Ovary (tissue), 9 donors: ENCODE results near the gene NRSN2. TPM values are rescaled to one million over a fixed set of nuclear protein-coding genes. Genes with fewer than 3 reads are reported as not detected.

Experiments
- DNase-seq, 5 donors: peaks; one replicate each; pipeline ENCODE4 v3.0.0-alpha.2; 2019 to 2020
- H3K27ac ChIP-seq, 2 donors: fragments of 200-600 bp; one replicate each; pipeline versions ENCODE4 v1.5.1 to v1.8.0; 2019 to 2022
- H3K27me3 ChIP-seq: fragments of 200-600 bp; one replicate; pipeline ENCODE4 v1.8.0; 2022
- H3K36me3 ChIP-seq: fragments of 200-600 bp; sonication (generic); one replicate; pipeline ENCODE4 v1.5.1; 2019
- H3K4me1 ChIP-seq: one replicate; pipeline ENCODE4 v1.8.1; 2013; ENCODE audit warnings: mild to moderate bottlenecking, moderate library complexity; ENCODE audit not compliant: insufficient read depth
- H3K4me3 ChIP-seq: fragments of 200-600 bp; sonication (generic); one replicate; pipeline ENCODE4 v1.5.1; 2017
- H3K9me3 ChIP-seq, 2 donors: fragments of 200-600 bp in 1 of 2; sonication (generic) in 1 of 2; one replicate each; pipeline versions ENCODE4 v1.5.1 to v1.8.1; 2013 to 2019; ENCODE audit warnings: mild to moderate bottlenecking in 1 of 2, moderate library complexity in 1 of 2
- EP300 ChIP-seq: sonication (generic); formaldehyde crosslinking; IDR thresholded peaks from one replicate; pipeline ENCODE4 v1.6.1; 2017; ENCODE audit warnings: antibody characterized with exemption
- POLR2A ChIP-seq: fragments of 450-650 bp; IDR thresholded peaks from one replicate; pipeline ENCODE4 v1.6.1; 2017; ENCODE audit warnings: antibody characterized with exemption, mild to moderate bottlenecking, moderate library complexity
- WGBS, 3 donors: extraction: QIAGEN DNeasy Blood & Tissue Kit in 1 of 3; methylation state at CpG; one replicate each; pipeline versions ENCODE4 v1.1.5 to v1.1.7; 2013 to 2017; 5-methylcytosine and 5-hydroxymethylcytosine counted together
- intact Hi-C, 4 donors: fragments of 100-400 bp; cut with DNase I; formaldehyde crosslinking; loops; one replicate each; pipeline versions ENCODE4 v1.11.0 to v1.15.1; 2022 to 2023
- polyA plus RNA-seq, 2 donors: library from polyadenylated mRNA; stranded (reverse); fragments of 200-250 nt in 1 of 2; fragments of 350-450 nt in 1 of 2; fragmentation: Illumina TruSeq in 1 of 2; extraction: RNeasy Lipid Tissue Mini Kit (QIAGEN cat#74804) in 1 of 2; gene quantifications; one replicate each; pipeline ENCODE4 v1.2.3, GENCODE V29; 2013 to 2014
- total RNA-seq, 7 donors: library from RNA; depleted of rRNA in 2 of 7; stranded (reverse); fragments of >200 nt in 2 of 7; fragmentation: NEBNext Ultra II Directional in 3 of 7; extraction: Animal tissue kit (Norgen Biotek cat#: 25700) in 3 of 7; gene quantifications; one replicate each; pipeline versions ENCODE4 v1.1.0 to v1.2.4, GENCODE V29; 2016 to 2023
- TF ChIP-seq, protein P1 (sequence below), 3 donors: fragments of 450-650 bp in 2 of 3; fragments of 200-600 bp in 1 of 3; IDR thresholded peaks; one replicate each; pipeline versions ENCODE4 v1.5.1 to v1.8.0; 2016 to 2022; ENCODE audit warnings: antibody characterized with exemption in 3 of 3, mild to moderate bottlenecking in 1 of 3
- donor health status: DM: no; HTN: no; CAD: no; lungs with moderate emphysema.
- donor health status: DM: no; HTN: no; CAD: no.
- donor health status: Bipolar disorder and iron deficiency.
- donor health status: DM: yes; HTN: yes; CAD: no.
- donor health status: DM: no; HTN: no; CAD: no.
- donor health status: DM: yes; HTN: yes; CAD: no.

The NRSN2 gene
- total and polyA plus RNA-seq, 9 donors = 20.5 to 77.9 (median 43.2) TPM

DNA sequence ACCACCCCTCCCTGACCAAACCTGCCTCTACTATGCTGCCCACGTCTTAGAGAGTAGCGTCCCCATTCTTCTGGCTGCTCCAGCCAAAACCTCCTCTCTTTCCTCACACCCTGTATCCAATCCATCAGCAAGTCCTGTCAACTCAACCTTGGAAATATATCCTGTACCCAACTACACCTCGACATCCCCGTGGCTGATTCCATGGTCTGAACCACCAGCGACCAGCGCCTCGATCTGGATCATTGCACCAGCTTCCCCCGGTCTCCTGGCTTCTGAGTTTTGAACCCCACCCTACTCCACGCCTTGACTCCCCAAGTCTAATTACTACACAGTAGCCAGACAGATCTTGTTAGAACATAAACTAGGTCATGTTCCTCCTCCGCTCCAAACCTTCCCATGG, 9.8 kb downstream of the NRSN2 start:
- no peak for TF ChIP-seq POLR2A
- TF ChIP-seq EP300 = no peak
- TF ChIP-seq, protein P1, sequence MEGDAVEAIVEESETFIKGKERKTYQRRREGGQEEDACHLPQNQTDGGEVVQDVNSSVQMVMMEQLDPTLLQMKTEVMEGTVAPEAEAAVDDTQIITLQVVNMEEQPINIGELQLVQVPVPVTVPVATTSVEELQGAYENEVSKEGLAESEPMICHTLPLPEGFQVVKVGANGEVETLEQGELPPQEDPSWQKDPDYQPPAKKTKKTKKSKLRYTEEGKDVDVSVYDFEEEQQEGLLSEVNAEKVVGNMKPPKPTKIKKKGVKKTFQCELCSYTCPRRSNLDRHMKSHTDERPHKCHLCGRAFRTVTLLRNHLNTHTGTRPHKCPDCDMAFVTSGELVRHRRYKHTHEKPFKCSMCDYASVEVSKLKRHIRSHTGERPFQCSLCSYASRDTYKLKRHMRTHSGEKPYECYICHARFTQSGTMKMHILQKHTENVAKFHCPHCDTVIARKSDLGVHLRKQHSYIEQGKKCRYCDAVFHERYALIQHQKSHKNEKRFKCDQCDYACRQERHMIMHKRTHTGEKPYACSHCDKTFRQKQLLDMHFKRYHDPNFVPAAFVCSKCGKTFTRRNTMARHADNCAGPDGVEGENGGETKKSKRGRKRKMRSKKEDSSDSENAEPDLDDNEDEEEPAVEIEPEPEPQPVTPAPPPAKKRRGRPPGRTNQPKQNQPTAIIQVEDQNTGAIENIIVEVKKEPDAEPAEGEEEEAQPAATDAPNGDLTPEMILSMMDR (IDR thresholded peaks at IDR 0.05) = no peak
- Histone ChIP-seq H3K27ac (no peak overlapping the region), H3K27me3 (no peaks in the 10 kb centered on the region), H3K4me3 (no peak overlapping the region), H3K9me3 (no peaks in the 10 kb centered on the region), H3K36me3 (no peaks in the 10 kb centered on the region), H3K4me1 (no peaks in the 10 kb centered on the region)
- DNase-seq = no peak
- intact Hi-C loops = loop anchor here in 2 of 4 donors (5.0 to 10.0 kb wide), 3 partner anchors 291 to 386 kb away; no protein-coding TSS in a partner anchor
- 73 to 79% (median 74%) methylated on average over 10 of the region's 10 CpGs for WGBS, 3 donors

DNA sequence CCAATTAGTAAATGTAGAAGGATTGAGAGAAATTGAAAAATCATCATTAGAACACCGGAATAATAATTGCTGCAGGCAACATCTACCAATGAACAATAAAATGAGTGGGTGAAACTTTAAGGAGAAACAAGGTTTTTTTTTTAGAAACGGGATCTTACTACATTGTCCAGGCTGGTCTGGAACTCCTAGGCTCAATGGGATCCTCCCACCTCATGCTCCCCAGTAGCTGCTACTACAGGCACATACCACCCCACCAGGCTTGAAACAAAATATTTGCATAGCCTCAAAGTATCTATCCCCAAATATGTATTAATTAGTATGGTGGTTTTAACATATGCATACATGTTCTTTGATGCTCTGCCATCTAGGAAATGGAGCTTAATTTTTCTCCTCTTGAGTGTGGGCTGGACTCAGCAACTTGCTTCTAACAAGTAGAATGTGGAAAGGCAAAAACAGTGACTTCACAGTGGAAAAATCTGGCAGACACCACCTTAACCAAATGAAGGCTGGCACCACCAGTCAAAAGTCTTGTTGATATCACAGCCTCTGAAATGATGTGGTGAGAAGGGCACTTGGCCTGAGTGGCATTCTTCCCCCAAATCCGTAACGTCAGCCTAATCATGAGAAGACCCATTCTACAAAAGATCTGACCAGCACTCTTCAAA, 12.1 kb downstream of the NRSN2 start:
- H3K9me3 ChIP-seq = no peaks in the 10 kb centered on the region
- H3K27ac ChIP-seq = no peak overlapping the region
- 69 to 75% (median 73%) methylated on average over 4 of the region's 4 CpGs for WGBS, 3 donors
- TF ChIP-seq EP300 (no peak), POLR2A (no peak)
- TF ChIP-seq, protein P1 (IDR thresholded peaks at IDR 0.05) = no peak
- H3K4me1 ChIP-seq = no peaks in the 10 kb centered on the region
- no peak for DNase-seq
- H3K36me3 ChIP-seq = no peaks in the 10 kb centered on the region
- H3K27me3 ChIP-seq = no peaks in the 10 kb centered on the region
- no peak overlapping the region for H3K4me3 ChIP-seq
- intact Hi-C loops = loop anchor here in 2 of 4 donors (5.0 to 10.0 kb wide), 3 partner anchors 288 to 383 kb away; no protein-coding TSS in a partner anchor

- intact Hi-C loops = loop anchor here in 1 of 4 donors (10.0 kb wide), 1 partner anchor 373 kb away; no protein-coding TSS in a partner anchor
- H3K4me1 ChIP-seq = no peaks in the 10 kb centered on the region
- no peak overlapping the region for H3K4me3 ChIP-seq
- no peaks in the 10 kb centered on the region for H3K9me3 ChIP-seq
- H3K27ac ChIP-seq = no peak overlapping the region
- TF ChIP-seq EP300 (no peak), POLR2A (no peak)
- TF ChIP-seq, protein P1 (IDR thresholded peaks at IDR 0.05) = no peak
- no peaks in the 10 kb centered on the region for H3K36me3 ChIP-seq
- no peak for DNase-seq
- 83 to 89% (median 87%) methylated on average over 8 of the region's 8 CpGs for WGBS, 3 donors
- no peaks in the 10 kb centered on the region for H3K27me3 ChIP-seq
Observed at GRCh38 chr20:361561-361960, 14.7 kb downstream of the NRSN2 start.

DNA sequence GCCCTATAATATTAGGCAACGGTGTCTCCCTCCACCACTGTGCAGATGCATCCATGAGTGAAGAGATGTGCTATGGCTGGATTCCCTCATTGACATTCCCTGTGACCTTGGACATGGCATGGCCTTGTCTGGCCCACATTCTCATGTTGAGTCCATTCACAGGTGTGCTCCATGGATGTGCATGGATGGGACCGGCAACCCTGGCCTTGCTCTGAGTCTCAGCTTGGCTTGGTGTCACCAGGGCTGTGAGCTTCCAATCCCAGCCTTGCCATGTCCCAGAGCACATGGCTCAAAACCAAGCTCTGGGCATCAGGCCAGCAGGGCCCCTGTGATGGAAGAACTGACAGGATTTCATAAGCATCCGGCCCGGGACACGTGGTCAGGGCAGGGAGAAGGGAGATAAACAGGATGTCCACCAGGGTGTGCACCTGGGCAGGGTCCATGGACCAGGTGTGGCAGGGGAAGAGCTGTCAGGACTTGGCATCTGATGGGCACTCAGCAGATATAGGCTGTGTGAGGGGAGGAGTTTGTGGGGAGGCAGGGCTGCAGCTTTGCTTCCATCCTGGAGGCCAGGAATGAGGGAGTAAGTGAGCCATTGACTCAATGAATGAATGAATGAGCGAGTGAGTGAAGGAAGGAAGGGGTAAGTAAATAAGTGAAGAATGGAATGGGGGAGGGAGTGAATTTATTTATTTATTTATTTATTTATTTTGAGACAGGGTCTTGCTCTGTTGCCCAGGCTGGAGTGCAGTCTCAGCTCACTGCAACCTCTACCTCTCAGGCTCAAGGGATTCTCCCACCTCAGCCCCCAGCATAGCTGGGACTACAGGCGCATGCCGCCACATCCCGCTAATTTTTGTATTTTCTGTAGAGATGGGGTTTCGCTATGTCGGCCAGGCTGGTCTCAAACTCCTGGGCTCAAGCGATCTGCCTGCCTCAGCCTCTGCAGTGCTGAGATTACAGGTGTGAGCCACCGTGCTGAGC, 15.7 kb downstream of the NRSN2 start:
- intact Hi-C loops = loop anchor here in 1 of 4 donors (10.0 kb wide), 1 partner anchor 372 kb away; no protein-coding TSS in a partner anchor
- TF ChIP-seq POLR2A = no peak
- TF ChIP-seq, protein P1 (IDR thresholded peaks at IDR 0.05) = no peak
- no peak for TF ChIP-seq EP300
- no peaks in the 10 kb centered on the region for H3K4me1 ChIP-seq
- WGBS, 3 donors = 64 to 74% (median 71%) methylated on average over 13 of the region's 13 CpGs
- DNase-seq = peak in 4 of 5 donors; percentile 34 to 63 (median 61)
- no peaks in the 10 kb centered on the region for H3K36me3 ChIP-seq
- H3K4me3 ChIP-seq = no peak overlapping the region
- no peaks in the 10 kb centered on the region for H3K27me3 ChIP-seq
- H3K27ac ChIP-seq = no peak overlapping the region
- H3K9me3 ChIP-seq = no peaks in the 10 kb centered on the region
